HepG2 (cell line): Measurements from ENCODE around the gene MICAL1. TPM values are rescaled to one million over a fixed set of nuclear protein-coding genes. Genes with fewer than 3 reads are reported as not detected.

Source experiments
- BHLHE40 ChIP-seq: IDR thresholded peaks from 2 replicates; pipeline ENCODE4 v1.6.1; 2011; ENCODE audit warnings: low read length, improper control_type of control experiment
- CREBL2 ChIP-seq: sonication (generic); formaldehyde crosslinking; IDR thresholded peaks from 2 replicates; pipeline ENCODE4 v1.8.1; 2023; ENCODE audit warnings: missing genetic modification reagents, mild to moderate bottlenecking, borderline replicate concordance
- CSRNP1 ChIP-seq: sonication (generic); formaldehyde crosslinking; IDR thresholded peaks from 2 replicates; pipeline ENCODE4 v1.8.1; 2023; ENCODE audit warnings: mild to moderate bottlenecking, missing genetic modification reagents
- DBP ChIP-seq: sonication (generic); formaldehyde crosslinking; IDR thresholded peaks from 2 replicates; pipeline ENCODE4 v1.4.0; 2020; ENCODE audit warnings: missing genetic modification reagents; ENCODE audit errors: not compliant biosample characterization
- ELF3 ChIP-seq: IDR thresholded peaks from 2 replicates; pipeline ENCODE4 v1.6.1; 2016; ENCODE audit warnings: missing genetic modification reagents, missing compliant biosample characterization
- HNRNPUL1 ChIP-seq: fragments of 200-400 bp; formaldehyde crosslinking; IDR thresholded peaks from 2 replicates; pipeline ENCODE4 v1.6.1; 2017; ENCODE audit warnings: low read depth, mild to moderate bottlenecking, low read length, moderate library complexity
- MYC ChIP-seq: sonication (generic); formaldehyde crosslinking; IDR thresholded peaks from 2 replicates; pipeline ENCODE4 v1.9.0; 2021; ENCODE audit warnings: missing genetic modification reagents, borderline replicate concordance
- NCOA1 ChIP-seq: sonication (generic); formaldehyde crosslinking; IDR thresholded peaks from 2 replicates; pipeline ENCODE4 v1.9.0; 2021; ENCODE audit warnings: missing genetic modification reagents
- NFRKB ChIP-seq: fragments of 450-650 bp; IDR thresholded peaks from 2 replicates; pipeline ENCODE4 v1.6.1; 2017
- POGK ChIP-seq: sonication (generic); formaldehyde crosslinking; conservative IDR thresholded peaks from 2 replicates; pipeline ENCODE4 v1.8.0; 2022; ENCODE audit warnings: mild to moderate bottlenecking, moderate library complexity, missing genetic modification reagents
- THAP8 ChIP-seq: sonication (generic); formaldehyde crosslinking; IDR thresholded peaks from 2 replicates; pipeline ENCODE4 v1.5.1; 2020; ENCODE audit warnings: missing genetic modification reagents, mild to moderate bottlenecking, borderline replicate concordance
- USF2 ChIP-seq, 2 experiments: sonication (generic) in 1 of 2; formaldehyde crosslinking in 1 of 2; IDR thresholded peaks; 2 replicates each; pipeline versions ENCODE4 v1.5.1 to v1.6.1; 2011 to 2020; ENCODE audit warnings: borderline replicate concordance in 1 of 2, low read depth in 1 of 2, low read length in 1 of 2, mild to moderate bottlenecking in 1 of 2, missing genetic modification reagents in 1 of 2, moderate library complexity in 1 of 2
- ZC3H13 ChIP-seq: sonication (generic); formaldehyde crosslinking; IDR thresholded peaks from 2 replicates; pipeline ENCODE4 v1.8.1; 2023; ENCODE audit warnings: mild to moderate bottlenecking, missing genetic modification reagents, moderate library complexity
- ZC3H4 ChIP-seq: sonication (generic); formaldehyde crosslinking; IDR thresholded peaks from 2 replicates; pipeline ENCODE4 v1.4.0; 2020; ENCODE audit warnings: missing genetic modification reagents, borderline replicate concordance
- ZFP90 ChIP-seq: sonication (generic); formaldehyde crosslinking; IDR thresholded peaks from 2 replicates; pipeline ENCODE4 v1.8.0; 2022; ENCODE audit warnings: missing genetic modification reagents, mild to moderate bottlenecking, inconsistent platforms, borderline replicate concordance
- ZNF414 ChIP-seq: sonication (generic); formaldehyde crosslinking; IDR thresholded peaks from 2 replicates; pipeline ENCODE4 v1.5.0; 2020; ENCODE audit warnings: missing genetic modification reagents
- ZNF629 ChIP-seq: sonication (generic); formaldehyde crosslinking; conservative IDR thresholded peaks from 2 replicates; pipeline ENCODE4 v1.5.0; 2020; ENCODE audit warnings: missing genetic modification reagents
- ZNF792 ChIP-seq: IDR thresholded peaks from 2 replicates; pipeline ENCODE4 v1.6.1; 2016
- ZSCAN29 ChIP-seq: sonication (generic); formaldehyde crosslinking; conservative IDR thresholded peaks from 2 replicates; pipeline ENCODE4 v1.4.0; 2020; ENCODE audit warnings: mild to moderate bottlenecking, missing genetic modification reagents
- polyA plus RNA-seq, 8 experiments: library from polyadenylated mRNA; depleted of rRNA in 3 of 8; stranded (reverse) in 7 of 8; unstranded in 1 of 8; fragments of >200 nt; fragmentation: Illumina TruSeq in 4 of 8; extraction: Trizol in 4 of 8; gene quantifications; 2 replicates each; pipeline versions ENCODE4 v1.2.1 to v1.2.3, GENCODE V29; 2011 to 2016; ENCODE audit warnings: low read depth in 4 of 8, missing spikeins in 1 of 8, mixed read lengths in 1 of 8; ENCODE audit not compliant: insufficient read depth in 1 of 8
- total RNA-seq, 5 experiments: library from RNA; depleted of rRNA; stranded (reverse); fragments of >200 nt; fragmentation: Illumina TruSeq; extraction: Trizol; gene quantifications; 2 replicates each; pipeline ENCODE4 v1.2.3, GENCODE V29; 2016; ENCODE audit warnings: low read depth in 1 of 5

Gene MICAL1
- total and polyA plus RNA-seq, 2 of the 13 experiments (the other 11 are each of a cell fraction or from before 2014, with no cell fraction given) = 6.9 to 39.0 TPM

GRCh38 chr6:109456111-109456583, 575 bp upstream of the MICAL1 start (continued):
- TF ChIP-seq ELF3 (no peak), ZNF792 (peak; percentile 35; the same call in 1 of the 2 replicates), ZSCAN29 (no peak), POGK (CRISPR knock-in tag) (no peak), CSRNP1 (CRISPR knock-in tag) (no peak), ZNF414 (CRISPR knock-in tag) (0 out of 2 replicates have a peak, but pooled peaks have one; percentile 15), ZC3H13 (CRISPR knock-in tag) (0 out of 2 replicates have a peak, but pooled peaks have one; percentile 49), USF2 (IDR thresholded peaks at IDR 0.05; ENCODE audit: low read depth, low read length) (no peak), USF2 (CRISPR knock-in tag; IDR thresholded peaks at IDR 0.05; ENCODE audit: borderline replicate concordance) (no peak), ZNF629 (CRISPR knock-in tag) (no peak), NFRKB (no peak), ZFP90 (CRISPR knock-in tag) (0 out of 2 replicates have a peak, but pooled peaks have one; percentile 21), THAP8 (CRISPR knock-in tag) (0 out of 2 replicates have a peak, but pooled peaks have one; percentile 36), DBP (CRISPR knock-in tag) (no peak), CREBL2 (no peak), NCOA1 (CRISPR knock-in tag) (no peak), ZC3H4 (CRISPR knock-in tag) (no peak), MYC (CRISPR knock-in tag) (no peak), HNRNPUL1 (no peak), BHLHE40 (no peak)
- TF ChIP-seq, all 625 proteins: peak for 55
